Measurements from ENCODE around the gene MSH5. TPM values are rescaled to one million over a fixed set of nuclear protein-coding genes. Genes with fewer than 3 reads are reported as not detected.

Gene MSH5
- total RNA-seq, 6 donors from 2014 or later, result 7.3 to 52.4 (median 13.1) TPM

GRCh38 chr6:31741815-31742214, 2.0 kb downstream of the MSH5 start:
- TF ChIP-seq POLR2AphosphoS5 (IDR thresholded peaks at IDR 0.05), result no peak
- TF ChIP-seq CTCF (IDR thresholded peaks at IDR 0.05), result no peak
- no peak for TF ChIP-seq EP300 (IDR thresholded peaks at IDR 0.05)
- TF ChIP-seq POLR2A (IDR thresholded peaks at IDR 0.05), result no peak
- 92 to 98% methylated on average over 2 of the region's 2 CpGs for WGBS, 2 donors
- Histone ChIP-seq H3K4me3 (no peak overlapping the region), H3K36me3 (no peaks in the 10 kb centered on the region), H3K9me3 (no peaks in the 10 kb centered on the region), H3K27me3 (no peaks in the 10 kb centered on the region), H3K27ac (no peak overlapping the region), H3K4me1 (peaks cover 33 to 38% (median 36%) of the 10 kb centered on the region in 4 donors)
- DNase-seq, result no peak
- ATAC-seq (ENCODE audit: low FRiP score in 2 of 2), result no peak

GRCh38 chr6:31742894-31743293, 3.1 kb downstream of the MSH5 start:
- no peak overlapping the region for H3K27ac ChIP-seq
- no peak overlapping the region for H3K4me3 ChIP-seq
- ATAC-seq (ENCODE audit: low FRiP score in 2 of 2), result no peak
- H3K4me1 ChIP-seq, result peaks cover 23 to 27% (median 26%) of the 10 kb centered on the region in 4 donors
- no peaks in the 10 kb centered on the region for H3K9me3 ChIP-seq
- H3K36me3 ChIP-seq, result no peaks in the 10 kb centered on the region
- WGBS, 2 donors, result 85 to 91% methylated on average over 3 of the region's 3 CpGs
- no peaks in the 10 kb centered on the region for H3K27me3 ChIP-seq
- TF ChIP-seq POLR2A (IDR thresholded peaks at IDR 0.05) (no peak), CTCF (IDR thresholded peaks at IDR 0.05) (no peak), POLR2AphosphoS5 (IDR thresholded peaks at IDR 0.05) (no peak), EP300 (IDR thresholded peaks at IDR 0.05) (no peak)
- no peak for DNase-seq

- ATAC-seq (ENCODE audit: low FRiP score in 2 of 2), result no peak
- no peaks in the 10 kb centered on the region for H3K36me3 ChIP-seq
- WGBS, 2 donors, result 53 to 59% methylated on average over 1 of the region's 1 CpG
- no peak for DNase-seq
- no peak overlapping the region for H3K4me3 ChIP-seq
- H3K27me3 ChIP-seq, result no peaks in the 10 kb centered on the region
- H3K9me3 ChIP-seq, result no peaks in the 10 kb centered on the region
- peaks cover 8 to 12% (median 10%) of the 10 kb centered on the region in 4 donors for H3K4me1 ChIP-seq
- TF ChIP-seq EP300 (IDR thresholded peaks at IDR 0.05) (no peak), POLR2A (IDR thresholded peaks at IDR 0.05) (no peak), CTCF (IDR thresholded peaks at IDR 0.05) (no peak), POLR2AphosphoS5 (IDR thresholded peaks at IDR 0.05) (no peak)
- no peak overlapping the region for H3K27ac ChIP-seq
Observed at GRCh38 chr6:31744422-31744821, 4.6 kb downstream of the MSH5 start.

- Histone ChIP-seq H3K36me3 (no peaks in the 10 kb centered on the region), H3K4me3 (no peak overlapping the region), H3K27ac (no peak overlapping the region), H3K27me3 (no peaks in the 10 kb centered on the region), H3K4me1 (no peaks in the 10 kb centered on the region), H3K9me3 (no peaks in the 10 kb centered on the region)
- no peak for DNase-seq
- ATAC-seq (ENCODE audit: low FRiP score in 2 of 2), result no peak
- WGBS, 2 donors, result 92 to 95% methylated on average over 8 of the region's 8 CpGs
- TF ChIP-seq POLR2AphosphoS5 (IDR thresholded peaks at IDR 0.05), result no peak
Observed at GRCh38 chr6:31749301-31750036, 9.7 kb downstream of the MSH5 start.

GRCh38 chr6:31750411-31751022, 10.7 kb downstream of the MSH5 start:
- H3K27me3 ChIP-seq, result no peaks in the 10 kb centered on the region
- H3K27ac ChIP-seq, result no peak overlapping the region
- H3K4me1 ChIP-seq, result no peaks in the 10 kb centered on the region
- no peak for TF ChIP-seq CTCF (IDR thresholded peaks at IDR 0.05)
- TF ChIP-seq POLR2AphosphoS5 (IDR thresholded peaks at IDR 0.05), result no peak
- TF ChIP-seq EP300 (IDR thresholded peaks at IDR 0.05), result no peak
- no peak for TF ChIP-seq POLR2A (IDR thresholded peaks at IDR 0.05)
- no peak overlapping the region for H3K4me3 ChIP-seq
- no peak for DNase-seq
- H3K36me3 ChIP-seq, result no peaks in the 10 kb centered on the region
- no peaks in the 10 kb centered on the region for H3K9me3 ChIP-seq
- no peak for ATAC-seq (ENCODE audit: low FRiP score in 2 of 2)
- WGBS, 2 donors, result 86 to 88% methylated on average over 7 of the region's 7 CpGs
